Activated effector memory CD4-positive, alpha-beta T cell treated with Interleukin-2 at 50 U/mL for 16 hours (primary cell): ENCODE data around the gene SUCO.

Source experiments
- DNase-seq: peaks from one replicate; pipeline ENCODE4 v3.0.0-alpha.2; 2020

SUCO gene

DNA sequence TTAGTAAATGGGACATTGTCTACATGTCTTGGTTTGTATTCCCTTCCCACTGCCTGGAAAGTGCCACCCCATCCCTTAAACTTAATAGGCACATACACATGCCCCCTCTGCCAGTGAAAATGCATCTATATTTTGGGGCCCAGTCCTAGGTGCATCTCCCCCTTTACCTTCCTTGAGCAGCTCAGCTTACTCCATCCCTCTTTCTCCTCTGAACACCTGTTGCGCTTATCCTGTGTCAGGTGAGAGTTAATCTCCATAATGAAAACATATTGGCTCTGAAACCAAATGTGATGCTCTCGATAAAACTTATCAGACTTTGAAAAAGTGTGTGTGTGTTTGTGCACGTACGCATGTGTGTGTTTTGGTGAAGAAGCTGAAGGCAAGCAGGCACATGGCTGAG, 15.4 kb upstream of the SUCO start:
- DNase-seq = no peak

DNA sequence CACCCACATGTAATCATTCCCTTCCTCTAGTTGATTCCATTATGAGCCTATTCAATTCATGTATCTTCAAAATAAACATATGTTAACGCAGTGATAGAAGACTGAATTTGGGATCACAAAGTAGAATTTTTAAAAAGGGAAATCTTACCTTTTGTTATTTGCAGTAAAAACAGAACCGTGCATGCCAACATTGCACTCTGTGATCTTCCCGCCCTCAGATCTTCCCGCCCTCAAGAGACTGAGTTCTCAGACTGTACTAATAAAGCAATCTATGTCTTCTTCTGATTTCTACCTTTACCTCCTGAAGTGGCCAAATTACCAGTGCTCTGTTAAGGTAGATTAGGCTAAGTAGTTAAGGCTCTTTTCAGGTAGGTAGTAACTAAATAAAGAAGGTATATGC, 3.6 kb upstream of the SUCO start:
- DNase-seq = no peak

- DNase-seq = no peak
Observed at GRCh38 chr1:172530000-172530399, 3.0 kb upstream of the SUCO start.

GRCh38 chr1:172531412-172532182, 1.4 kb upstream of the SUCO start:
- DNase-seq = no peak

- DNase-seq = peak; percentile 82
Observed at GRCh38 chr1:172532183-172532699, 709 bp upstream of the SUCO start.

GRCh38 chr1:172533513-172534151, 682 bp downstream of the SUCO start:
- peak; percentile 22 for DNase-seq

- no peak for DNase-seq
Observed at GRCh38 chr1:172536256-172536655, 3.3 kb downstream of the SUCO start.

GRCh38 chr1:172537366-172537765, 4.4 kb downstream of the SUCO start:
- no peak for DNase-seq

- no peak for DNase-seq
Observed at GRCh38 chr1:172537827-172538391, 5.0 kb downstream of the SUCO start.

- DNase-seq = no peak
Observed at GRCh38 chr1:172540635-172541034, 7.7 kb downstream of the SUCO start.

- no peak for DNase-seq
Observed at GRCh38 chr1:172544481-172545104, 11.6 kb downstream of the SUCO start.

DNA sequence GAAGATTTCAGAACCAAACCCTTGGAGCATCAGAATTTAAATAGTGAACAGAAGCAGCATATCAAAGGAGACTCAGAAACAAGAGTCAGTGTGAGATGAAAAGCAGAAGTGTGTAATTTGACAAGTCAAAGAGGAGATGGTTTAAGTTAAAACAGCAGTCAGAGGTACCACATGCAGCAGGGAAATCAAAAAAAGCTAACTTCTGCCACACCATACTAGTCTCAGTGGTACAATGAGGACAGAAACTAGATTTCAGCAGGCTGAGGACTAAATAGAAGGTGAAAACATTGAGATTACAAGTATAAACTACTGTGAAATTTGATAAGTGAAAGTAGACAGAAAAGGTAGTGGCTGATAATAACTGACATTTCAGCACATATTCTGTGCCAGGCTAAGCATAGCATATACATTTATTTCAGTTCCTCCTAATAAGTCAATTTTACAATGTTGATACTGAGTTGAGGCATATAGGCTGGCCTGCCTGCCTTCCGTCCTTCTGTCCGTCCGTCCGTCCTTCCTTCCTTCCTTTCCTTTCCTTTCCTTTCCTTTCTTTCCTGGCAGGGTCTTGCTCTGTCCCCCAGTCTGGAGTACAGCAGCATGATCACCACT, 12.6 kb downstream of the SUCO start:
- no peak for DNase-seq

- DNase-seq = no peak
Observed at GRCh38 chr1:172547071-172547470, 14.1 kb downstream of the SUCO start.

DNA sequence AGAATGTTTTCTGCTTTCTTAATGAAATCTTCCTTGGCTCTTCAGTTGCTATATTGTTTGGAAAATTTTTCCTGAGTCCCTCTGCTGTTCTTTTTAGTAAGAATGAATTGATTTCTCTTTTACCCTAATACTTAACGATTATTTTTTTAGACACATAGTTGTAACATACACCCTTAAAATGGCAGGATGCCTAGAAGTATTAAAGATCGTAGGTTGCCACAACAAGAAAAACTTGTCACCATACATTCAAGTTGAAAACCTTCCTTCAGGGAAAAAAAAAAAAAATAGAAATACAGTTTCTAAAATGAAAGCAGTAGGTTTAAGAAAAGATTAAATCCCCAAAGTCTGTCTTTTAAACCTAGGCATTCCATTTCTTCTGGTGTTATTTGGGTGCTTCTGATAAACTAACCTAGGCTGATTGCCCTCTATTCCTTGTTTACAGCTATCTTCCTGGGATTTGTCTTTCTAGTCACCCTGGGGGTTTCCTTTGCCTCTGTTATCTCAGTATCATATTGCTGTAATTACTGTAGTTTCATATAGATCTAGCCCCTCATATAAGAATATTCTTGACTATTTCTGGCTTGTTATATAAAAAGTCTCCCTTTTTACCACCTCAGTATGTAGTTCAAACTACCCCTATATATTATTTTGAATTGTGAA, 16.8 kb downstream of the SUCO start:
- DNase-seq = no peak

DNA sequence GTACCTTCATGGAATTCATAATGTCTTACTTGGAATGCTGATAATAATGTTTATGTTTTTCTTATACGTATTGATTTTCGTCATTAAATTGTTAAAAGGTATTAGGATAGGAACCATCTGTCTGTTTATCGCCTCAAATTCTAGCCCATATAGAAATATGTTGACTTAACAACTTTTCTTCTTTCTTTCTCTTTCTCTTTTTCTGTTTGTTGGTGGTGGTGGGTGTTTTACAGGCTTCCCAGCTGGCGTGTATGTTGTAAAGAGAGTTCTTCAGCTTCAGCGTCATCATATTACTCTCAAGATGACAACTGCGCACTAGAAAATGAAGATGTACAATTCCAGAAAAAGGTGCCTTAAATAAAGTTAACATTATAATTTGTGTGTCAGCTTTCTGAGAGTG, 18.3 kb downstream of the SUCO start:
- no peak for DNase-seq

DNA sequence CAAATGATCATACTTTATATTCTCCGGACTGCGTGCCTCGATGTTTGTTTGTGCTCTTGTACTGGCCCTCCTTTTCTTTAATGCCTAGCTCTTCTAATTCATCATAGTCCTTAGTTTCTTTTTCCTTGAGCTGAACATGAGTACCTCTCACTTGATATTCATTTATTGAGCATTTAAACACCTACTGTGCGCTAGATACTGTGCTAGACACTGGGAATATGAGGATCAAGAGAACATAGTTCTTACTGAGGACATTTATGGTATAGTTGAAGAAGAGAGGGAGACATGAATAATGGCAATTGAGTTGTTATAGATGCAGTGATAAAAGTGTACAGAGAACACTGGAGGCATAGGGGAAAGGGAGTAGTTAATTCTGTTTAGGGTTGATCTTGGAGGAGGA, 22.0 kb downstream of the SUCO start:
- no peak for DNase-seq

DNA sequence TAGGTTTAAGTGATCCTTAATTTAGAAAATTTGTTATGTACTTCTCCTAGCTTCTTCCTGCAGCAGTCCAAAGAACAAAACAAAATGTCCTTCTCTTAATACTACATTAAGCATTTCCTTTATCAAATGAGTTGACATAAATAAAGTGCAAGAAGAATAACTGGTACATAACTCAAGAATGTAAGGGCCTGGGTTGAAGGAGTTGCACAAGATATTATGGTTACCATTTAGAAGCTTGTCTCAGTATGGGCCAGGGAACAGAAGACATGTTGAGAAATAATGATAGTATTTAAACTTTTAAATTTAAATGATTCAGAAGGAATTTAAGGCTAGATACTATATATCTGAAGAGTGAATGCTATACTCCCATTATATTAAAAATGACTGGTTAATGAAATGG, 23.5 kb downstream of the SUCO start:
- no peak for DNase-seq

DNA sequence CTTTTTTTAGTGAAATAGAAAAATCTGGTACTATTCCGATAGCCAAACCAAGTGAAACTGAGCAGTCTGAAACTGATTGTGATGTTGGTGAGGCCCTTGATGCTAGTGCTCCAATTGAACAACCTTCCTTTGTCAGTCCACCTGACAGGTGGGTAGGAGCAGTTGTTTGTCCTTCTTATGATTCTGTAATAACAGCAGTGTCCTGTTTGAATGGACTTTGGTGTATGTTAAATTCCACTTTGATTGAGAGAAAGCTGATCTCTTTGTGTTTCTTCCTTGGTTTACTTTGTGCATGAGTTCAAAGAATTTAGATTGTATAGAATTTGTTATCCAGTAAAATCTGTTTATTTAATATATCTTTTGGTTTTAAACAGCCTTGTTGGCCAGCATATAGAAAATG, 24.3 kb downstream of the SUCO start:
- no peak for DNase-seq

- DNase-seq = no peak
Observed at GRCh38 chr1:172559572-172560210, 26.7 kb downstream of the SUCO start.

- DNase-seq = no peak
Observed at GRCh38 chr1:172561252-172561651, 28.3 kb downstream of the SUCO start.

DNA sequence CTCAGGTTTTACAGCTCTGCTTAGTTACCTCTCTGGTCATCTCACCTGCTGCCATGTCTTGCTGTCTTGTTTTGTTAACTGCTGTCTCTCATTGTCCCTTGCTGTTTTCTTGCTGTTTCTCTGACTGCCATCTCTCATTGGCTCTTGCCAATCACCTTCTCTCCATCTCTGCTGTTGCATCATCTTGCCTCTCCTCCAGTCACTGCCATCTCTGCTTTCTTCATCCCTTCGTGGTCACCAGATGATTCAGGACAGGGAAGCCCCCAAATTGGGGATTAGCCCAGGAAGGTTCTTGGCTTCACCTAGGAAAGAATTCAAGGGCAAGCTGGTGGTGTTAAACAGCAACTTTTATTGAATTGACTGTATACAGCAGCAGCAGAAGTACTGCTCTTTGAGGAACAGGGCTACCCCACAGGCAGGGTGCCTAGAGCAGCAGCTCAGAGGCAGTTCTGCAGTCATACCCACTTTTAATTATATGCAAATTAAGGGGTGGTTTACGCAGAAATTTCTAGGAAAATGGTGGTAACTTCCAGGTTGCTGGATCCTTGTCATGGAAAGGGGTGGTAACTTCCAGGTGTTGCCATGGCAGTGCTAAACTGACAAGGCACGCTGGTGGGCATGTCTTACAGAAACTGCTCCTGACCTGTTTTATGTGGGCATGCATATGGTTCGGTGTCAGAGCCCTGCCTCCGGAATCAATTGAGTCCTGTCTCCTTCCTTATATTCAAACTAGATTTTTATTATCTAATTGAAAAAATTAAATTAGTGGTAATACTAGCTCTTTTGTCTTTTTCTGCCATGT, 33.4 kb downstream of the SUCO start:
- no peak for DNase-seq
